Esophagus squamous epithelium (tissue), 5 donors: ENCODE results near the gene AKR1C1. TPM values are rescaled to one million over a fixed set of nuclear protein-coding genes. Genes with fewer than 3 reads are reported as not detected.

Source experiments
- DNase-seq: peaks from one replicate; lab custom pipeline; 2025; lab: John Stamatoyannopoulos, UW
- H3K27ac ChIP-seq, 4 donors: fragments of 200-600 bp; sonication (generic); one replicate each; pipeline ENCODE4 v1.5.1; 2016 to 2019; ENCODE audit warnings: mild to moderate bottlenecking in 1 of 4
- H3K27me3 ChIP-seq, 4 donors: fragments of 200-600 bp; sonication (generic); 1 replicate in 3 of 4; 2 replicates in 1 of 4; pipeline versions ENCODE4 v1.5.1 to v1.6.0; 2017 to 2021; ENCODE audit warnings: antibody characterized with exemption in 1 of 4
- H3K36me3 ChIP-seq, 3 donors: fragments of 200-600 bp; sonication (generic); one replicate each; pipeline ENCODE4 v1.5.1; 2016 to 2019
- H3K4me1 ChIP-seq, 3 donors: fragments of 200-600 bp; sonication (generic); one replicate each; pipeline ENCODE4 v1.5.1; 2017 to 2019
- H3K4me3 ChIP-seq, 4 donors: fragments of 200-600 bp; sonication (generic); 1 replicate in 3 of 4; 2 replicates in 1 of 4; pipeline ENCODE4 v1.5.1; 2016 to 2019; ENCODE audit warnings: mild to moderate bottlenecking in 2 of 4, moderate library complexity in 1 of 4
- H3K9me3 ChIP-seq, 3 donors: fragments of 200-600 bp; sonication (generic); one replicate each; pipeline ENCODE4 v1.5.1; 2016 to 2019
- CTCF ChIP-seq, 6 experiments: fragments of 450-650 bp in 4 of 6; fragments of 200-600 bp in 2 of 6; sonication (generic) in 2 of 6; IDR thresholded peaks; one replicate each; pipeline ENCODE4 v1.5.1; 2016 to 2019; ENCODE audit warnings: antibody characterized with exemption in 6 of 6, mild to moderate bottlenecking in 4 of 6, moderate library complexity in 4 of 6
- POLR2A ChIP-seq, 4 donors: fragments of 450-650 bp; IDR thresholded peaks; one replicate each; pipeline ENCODE4 v1.6.1; 2017; ENCODE audit warnings: antibody characterized with exemption in 4 of 4, mild to moderate bottlenecking in 4 of 4, moderate library complexity in 3 of 4
- WGBS, 2 donors: methylation state at CpG; one replicate each; pipeline ENCODE4 v1.1.5; 2018; 5-methylcytosine and 5-hydroxymethylcytosine counted together
- intact Hi-C: fragments of 100-400 bp; cut with DNase I; formaldehyde crosslinking; loops from one replicate; pipeline ENCODE4 v1.15.0; 2022
- total RNA-seq, 4 donors: library from RNA; depleted of rRNA; stranded (reverse); fragments of >200 nt; gene quantifications; one replicate each; pipeline ENCODE4 v1.1.0, GENCODE V29; 2016
- donor health status: DM: yes; HTN: yes; CAD: no.

Gene AKR1C1
- total RNA-seq, 4 donors from 2014 or later, result 166 to 232 (median 195) TPM

DNA sequence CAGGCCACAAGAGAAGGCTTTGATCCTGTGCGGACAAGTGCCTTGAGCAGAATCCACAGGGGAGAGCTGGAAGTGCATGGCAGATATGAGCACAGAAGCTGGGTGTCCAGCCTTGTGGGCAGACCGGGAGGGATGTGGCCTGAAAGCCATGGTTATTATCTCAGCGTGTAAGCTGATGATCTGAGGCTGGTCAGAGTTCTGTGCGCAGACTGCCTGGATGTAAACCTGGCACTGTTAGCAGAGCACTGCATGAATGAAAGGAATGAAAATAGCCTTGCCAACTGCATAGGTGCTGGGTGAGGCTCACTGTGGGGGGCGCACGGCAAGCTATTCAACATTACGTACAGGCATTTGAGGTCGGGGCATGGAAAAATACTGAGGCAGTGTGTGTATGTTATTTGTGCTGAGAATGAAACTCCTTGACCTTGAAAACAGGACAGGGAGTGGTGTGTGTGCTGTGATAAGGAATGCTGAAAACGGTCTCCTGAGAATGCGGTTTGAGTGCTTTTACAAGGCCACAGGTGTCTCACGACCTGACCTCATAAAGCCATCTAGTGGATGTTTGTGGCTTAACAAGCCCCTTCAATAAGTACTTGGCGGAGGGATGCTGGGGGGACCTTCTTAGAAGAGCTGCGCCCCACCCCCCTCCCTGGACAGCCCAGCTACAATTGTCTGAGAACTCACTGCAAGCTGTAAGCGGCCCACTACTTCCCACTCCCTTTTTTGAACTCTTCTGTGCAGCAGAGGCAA is 18.7 kb downstream of the AKR1C1 start:
- Histone ChIP-seq H3K27ac (peak overlapping the region in 3 of 4 donors; percentile 27 to 53 (median 51)), H3K27me3 (no peaks in the 10 kb centered on the region), H3K4me3 (no peak overlapping the region), H3K9me3 (no peaks in the 10 kb centered on the region), H3K36me3 (peaks cover 0 to 27% (median 0%) of the 10 kb centered on the region in 3 donors), H3K4me1 (peaks cover 0 to 17% (median 0%) of the 10 kb centered on the region in 3 donors)
- peak; percentile 26 to 74 (median 54) for TF ChIP-seq CTCF (IDR thresholded peaks at IDR 0.05)
- no peak for TF ChIP-seq POLR2A (IDR thresholded peaks at IDR 0.05)
- intact Hi-C loops, result loop anchor here (10.0 kb wide), 1 partner anchor 127 kb away; no protein-coding TSS in a partner anchor
- DNase-seq, result no peak
- WGBS, 2 donors, result 48 to 58% methylated on average over 13 of the region's 14 CpGs

DNA sequence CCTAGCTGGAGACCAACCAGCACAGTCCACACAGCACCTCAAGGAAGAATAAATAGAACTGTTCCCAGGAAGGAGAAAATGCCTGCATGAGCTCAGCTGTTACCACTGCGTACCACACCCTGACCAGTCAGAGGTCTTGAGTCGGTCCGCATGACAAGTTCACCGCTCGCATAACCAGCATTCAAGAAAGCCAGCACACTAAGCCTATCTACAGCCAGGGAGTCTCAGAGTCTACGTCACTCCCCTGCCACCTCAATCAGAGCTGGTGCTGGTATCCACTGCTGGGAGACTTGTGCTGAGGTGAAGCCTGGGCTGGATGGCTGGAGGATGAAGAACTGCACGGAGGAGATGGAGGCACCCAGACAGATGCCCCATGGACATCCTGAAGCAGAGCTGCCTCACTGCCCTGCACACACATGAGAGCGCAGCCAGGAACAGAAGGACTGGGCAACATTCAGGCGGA is 19.6 kb downstream of the AKR1C1 start:
- no peaks in the 10 kb centered on the region for H3K27me3 ChIP-seq
- H3K27ac ChIP-seq, result no peak overlapping the region
- H3K36me3 ChIP-seq, result peaks cover 0 to 18% (median 0%) of the 10 kb centered on the region in 3 donors
- intact Hi-C loops, result loop anchor here (10.0 kb wide), 1 partner anchor 128 kb away; no protein-coding TSS in a partner anchor
- DNase-seq, result no peak
- H3K4me3 ChIP-seq, result no peak overlapping the region
- H3K4me1 ChIP-seq, result peaks cover 0 to 17% (median 0%) of the 10 kb centered on the region in 3 donors
- WGBS, 2 donors, result 88 to 97% methylated on average over 3 to 4 of the region's 9 CpGs
- TF ChIP-seq POLR2A (IDR thresholded peaks at IDR 0.05) (no peak), CTCF (IDR thresholded peaks at IDR 0.05) (no peak)
- no peaks in the 10 kb centered on the region for H3K9me3 ChIP-seq

- H3K4me3 ChIP-seq, result no peak overlapping the region
- intact Hi-C loops, result loop anchor here (10.0 kb wide), 1 partner anchor 129 kb away; no protein-coding TSS in a partner anchor
- no peaks in the 10 kb centered on the region for H3K27me3 ChIP-seq
- no peak for TF ChIP-seq CTCF (IDR thresholded peaks at IDR 0.05)
- no peak for TF ChIP-seq POLR2A (IDR thresholded peaks at IDR 0.05)
- no peak for DNase-seq
- no peaks in the 10 kb centered on the region for H3K9me3 ChIP-seq
- WGBS, 2 donors, result 100% methylated on average over 1 of the region's 5 CpGs; no CpG with 5 or more reads in 1 of the 2 donors
- no peak overlapping the region for H3K27ac ChIP-seq
- H3K36me3 ChIP-seq, result peaks cover 0 to 23% (median 0%) of the 10 kb centered on the region in 3 donors
- H3K4me1 ChIP-seq, result peaks cover 0 to 17% (median 0%) of the 10 kb centered on the region in 3 donors
Measured at GRCh38 chr10:4983615-4984216, 20.5 kb downstream of the AKR1C1 start.

- TF ChIP-seq CTCF (IDR thresholded peaks at IDR 0.05) (no peak), POLR2A (IDR thresholded peaks at IDR 0.05) (no peak)
- Histone ChIP-seq H3K4me3 (no peak overlapping the region), H3K27ac (no peak overlapping the region), H3K27me3 (no peaks in the 10 kb centered on the region), H3K4me1 (peaks cover 0 to 17% (median 0%) of the 10 kb centered on the region in 3 donors), H3K9me3 (no peaks in the 10 kb centered on the region), H3K36me3 (peaks cover 0 to 23% (median 0%) of the 10 kb centered on the region in 3 donors)
- DNase-seq, result no peak
- WGBS, 2 donors, result 95 to 97% methylated on average over 6 to 7 of the region's 10 CpGs
- intact Hi-C loops, result loop anchor here (10.0 kb wide), 1 partner anchor 129 kb away; no protein-coding TSS in a partner anchor
Measured at GRCh38 chr10:4984223-4984622, 21.0 kb downstream of the AKR1C1 start.
